Omental fat pad (tissue), 4 donors: ENCODE results near the gene FMO4. TPM values are rescaled to one million over a fixed set of nuclear protein-coding genes. Genes with fewer than 3 reads are reported as not detected.
"Not testable (repeated sequence)": the region's sequence is repeated elsewhere in the genome, so short reads cannot be mapped to it uniquely, and the experiment has no call there.

Source experiments
- ATAC-seq: fragments of 150-250 bp; one replicate; pipeline ENCODE4 v1.9.1; 2016; ENCODE audit warnings: mild to moderate bottlenecking, moderate library complexity; ENCODE audit not compliant: low FRiP score
- DNase-seq: peaks from one replicate; pipeline ENCODE4 v3.0.0-alpha.2; 2019; ENCODE audit warnings: low spot score
- total RNA-seq, 4 donors: library from RNA; depleted of rRNA; stranded (reverse); fragments of >200 nt; gene quantifications; one replicate each; pipeline ENCODE4 v1.1.0, GENCODE V29; 2016
- TF ChIP-seq, protein P1 (sequence below), 3 donors: fragments of 450-650 bp; IDR thresholded peaks; one replicate each; pipeline ENCODE4 v1.5.1; 2016 to 2017; ENCODE audit warnings: antibody characterized with exemption in 3 of 3, mild to moderate bottlenecking in 3 of 3, moderate library complexity in 2 of 3

Gene FMO4
- total RNA-seq, 4 donors from 2014 or later = 1.8 to 7.9 (median 4.1) TPM

DNA sequence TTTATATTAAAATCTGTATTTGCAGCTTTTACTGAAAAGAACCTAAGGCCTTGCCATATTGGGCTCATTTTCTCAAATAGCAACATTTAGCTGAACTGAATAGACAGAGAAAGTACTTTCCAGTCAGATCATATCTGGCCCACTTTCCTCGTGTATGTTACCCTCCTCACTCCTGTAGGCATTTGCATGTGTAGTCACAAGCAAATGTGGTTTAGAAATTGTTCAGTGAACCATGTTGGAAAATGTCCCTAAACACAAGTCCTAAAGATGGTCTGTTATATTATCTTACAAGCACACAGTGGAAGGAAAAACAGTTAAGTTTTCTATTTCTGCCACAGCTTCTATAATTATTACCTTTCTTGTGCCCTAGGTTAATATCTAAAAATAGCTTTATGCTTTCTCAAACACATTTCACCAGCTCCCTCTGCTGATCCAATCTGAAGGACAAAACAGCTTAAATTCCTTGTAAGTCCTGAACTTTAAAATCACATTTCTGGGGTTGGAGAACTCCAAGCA is 606 bp upstream of the FMO4 start:
- DNase-seq = no peak
- no peak for ATAC-seq
- TF ChIP-seq, protein P1, sequence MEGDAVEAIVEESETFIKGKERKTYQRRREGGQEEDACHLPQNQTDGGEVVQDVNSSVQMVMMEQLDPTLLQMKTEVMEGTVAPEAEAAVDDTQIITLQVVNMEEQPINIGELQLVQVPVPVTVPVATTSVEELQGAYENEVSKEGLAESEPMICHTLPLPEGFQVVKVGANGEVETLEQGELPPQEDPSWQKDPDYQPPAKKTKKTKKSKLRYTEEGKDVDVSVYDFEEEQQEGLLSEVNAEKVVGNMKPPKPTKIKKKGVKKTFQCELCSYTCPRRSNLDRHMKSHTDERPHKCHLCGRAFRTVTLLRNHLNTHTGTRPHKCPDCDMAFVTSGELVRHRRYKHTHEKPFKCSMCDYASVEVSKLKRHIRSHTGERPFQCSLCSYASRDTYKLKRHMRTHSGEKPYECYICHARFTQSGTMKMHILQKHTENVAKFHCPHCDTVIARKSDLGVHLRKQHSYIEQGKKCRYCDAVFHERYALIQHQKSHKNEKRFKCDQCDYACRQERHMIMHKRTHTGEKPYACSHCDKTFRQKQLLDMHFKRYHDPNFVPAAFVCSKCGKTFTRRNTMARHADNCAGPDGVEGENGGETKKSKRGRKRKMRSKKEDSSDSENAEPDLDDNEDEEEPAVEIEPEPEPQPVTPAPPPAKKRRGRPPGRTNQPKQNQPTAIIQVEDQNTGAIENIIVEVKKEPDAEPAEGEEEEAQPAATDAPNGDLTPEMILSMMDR (IDR thresholded peaks at IDR 0.05) = no peak

DNA sequence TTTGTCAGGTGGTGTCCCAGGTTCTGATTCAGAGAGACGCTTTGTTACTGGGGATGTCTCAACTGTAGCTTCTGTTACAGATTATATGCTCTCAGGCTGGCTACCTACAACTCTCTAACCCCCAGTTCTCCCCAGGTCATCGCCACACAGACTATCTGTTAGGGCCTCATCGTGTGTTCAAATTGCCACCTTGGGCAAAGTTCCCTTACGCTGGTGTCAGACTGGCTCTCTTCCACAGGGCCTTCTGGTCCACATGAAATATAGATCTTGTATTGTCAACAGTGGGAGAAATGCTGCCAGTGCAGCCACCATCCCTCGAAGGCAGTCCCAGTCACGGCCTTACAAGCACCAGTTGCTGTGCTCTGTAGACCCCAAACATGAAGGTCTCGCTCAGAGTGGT is 15.3 kb downstream of the FMO4 start:
- DNase-seq (no peak), ATAC-seq (no peak)
- TF ChIP-seq, protein P1 (IDR thresholded peaks at IDR 0.05) = no peak

DNA sequence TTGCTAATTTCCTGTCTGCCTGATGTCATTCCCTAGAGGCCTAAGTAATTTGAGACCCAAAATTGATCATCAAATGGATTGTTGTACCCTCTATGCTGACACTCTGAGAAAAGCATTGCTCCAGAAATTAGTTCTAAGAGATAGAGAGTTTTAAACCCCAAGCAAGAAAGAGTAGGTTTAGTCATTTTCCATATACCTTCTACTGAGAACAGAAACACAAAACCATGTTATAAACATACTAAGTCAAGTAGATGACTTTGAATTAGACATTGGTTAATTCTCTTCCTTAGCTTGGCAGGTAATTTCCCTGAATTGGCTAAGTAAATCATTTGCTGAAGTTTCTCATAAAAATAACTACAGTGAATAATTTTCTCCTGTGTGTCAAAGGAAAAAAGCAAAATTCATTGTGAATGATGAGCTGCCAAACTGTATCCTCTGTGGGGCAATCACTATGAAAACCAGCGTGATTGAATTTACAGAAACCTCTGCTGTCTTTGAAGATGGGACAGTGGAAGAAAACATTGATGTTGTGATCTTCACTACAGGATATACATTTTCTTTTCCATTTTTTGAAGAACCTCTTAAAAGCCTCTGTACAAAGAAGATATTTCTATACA is 20.1 kb downstream of the FMO4 start:
- DNase-seq (no peak), ATAC-seq (no peak)
- TF ChIP-seq, protein P1 (IDR thresholded peaks at IDR 0.05) = no peak

DNA sequence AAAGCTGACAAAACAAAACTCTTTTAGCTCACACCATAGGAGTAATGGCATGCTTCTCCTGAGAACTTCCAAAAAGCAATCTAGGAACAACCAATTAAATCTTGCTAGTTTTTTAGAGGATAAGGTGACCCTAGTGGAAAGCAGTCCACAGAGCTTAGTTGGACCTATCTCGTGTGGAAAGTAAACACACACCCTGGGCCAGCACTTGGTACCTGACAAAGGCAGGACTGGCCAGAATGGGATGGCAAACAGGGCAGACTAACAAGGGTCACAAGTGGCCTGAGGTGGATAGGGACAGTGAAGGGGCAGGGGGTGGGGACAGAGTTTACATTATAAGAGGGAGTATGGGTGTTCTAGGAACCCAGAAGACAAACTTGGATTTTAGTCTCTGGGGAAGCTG is 22.0 kb downstream of the FMO4 start:
- ATAC-seq = no peak
- DNase-seq = no peak
- TF ChIP-seq, protein P1 (IDR thresholded peaks at IDR 0.05) = no peak

DNA sequence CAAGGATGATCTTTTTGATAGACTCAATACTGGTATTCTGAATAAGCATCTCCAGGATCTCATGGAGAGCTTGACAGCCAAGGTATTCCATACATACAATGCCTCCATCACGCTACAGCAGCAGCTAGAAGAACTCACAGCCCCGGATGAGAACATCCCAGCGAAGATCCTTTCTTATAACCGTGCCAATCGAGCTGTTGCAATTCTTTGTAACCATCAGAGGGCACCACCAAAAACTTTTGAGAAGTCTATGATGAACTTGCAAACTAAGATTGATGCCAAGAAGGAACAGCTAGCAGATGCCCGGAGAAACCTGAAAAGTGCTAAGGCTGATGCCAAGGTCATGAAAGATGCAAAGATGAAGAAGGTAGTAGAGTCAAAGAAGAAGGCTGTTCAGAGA is 25.4 kb downstream of the FMO4 start:
- not testable (repeated sequence) for ATAC-seq, DNase-seq

DNA sequence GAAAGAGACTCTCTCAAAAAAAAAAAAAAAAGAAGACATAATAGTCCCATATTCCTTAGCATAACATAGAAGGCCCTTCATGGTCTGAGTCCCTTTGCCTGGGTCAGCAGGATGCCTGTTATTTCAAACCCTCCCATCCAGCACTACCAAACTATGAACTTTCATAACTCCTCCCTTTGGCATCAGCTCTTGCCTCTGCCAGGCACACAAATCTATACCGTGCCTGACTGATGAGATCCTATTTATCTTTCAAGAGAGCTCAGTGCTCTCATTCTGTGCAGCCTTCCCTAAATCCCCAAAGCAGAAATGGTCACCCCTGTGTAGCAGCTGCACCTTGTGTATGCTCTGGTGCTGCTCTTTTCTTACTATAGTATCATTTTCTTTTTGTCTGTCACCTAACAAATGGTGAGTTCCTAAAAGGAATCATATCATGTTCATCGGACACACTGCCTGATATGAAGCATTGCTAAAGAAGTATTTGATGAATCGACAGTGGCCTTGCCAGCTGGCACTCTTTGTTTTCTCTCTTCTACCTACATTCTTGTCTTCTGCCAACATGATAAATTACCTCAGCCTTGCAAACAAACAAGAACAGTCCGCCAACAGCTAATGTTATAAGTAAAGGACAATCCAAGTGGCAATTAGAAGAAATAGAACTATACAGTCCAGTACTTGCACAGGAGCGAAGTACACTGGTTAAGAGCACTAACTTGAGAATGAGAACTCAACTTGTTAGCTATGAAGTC is 29.9 kb downstream of the FMO4 start:
- DNase-seq (no peak), ATAC-seq (no peak)
- TF ChIP-seq, protein P1 (IDR thresholded peaks at IDR 0.05) = no peak

DNA sequence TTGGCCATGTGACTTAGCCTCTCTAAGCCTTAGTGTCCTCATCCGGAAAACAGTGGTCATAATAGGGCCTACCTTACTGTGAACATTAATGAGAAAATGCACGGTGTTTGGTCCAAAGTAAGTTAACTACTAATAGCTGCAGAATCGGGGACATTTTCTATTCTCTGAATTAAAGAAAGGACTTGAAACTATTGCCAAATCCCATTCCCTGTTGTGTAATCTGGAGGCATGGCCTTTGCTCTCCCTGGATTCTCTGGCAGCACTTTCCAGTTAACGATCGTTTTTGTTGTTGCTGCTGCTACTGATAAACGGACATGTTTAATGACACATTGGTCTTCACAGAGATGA is 30.5 kb downstream of the FMO4 start:
- TF ChIP-seq, protein P1 (IDR thresholded peaks at IDR 0.05) = no peak
- DNase-seq (no peak), ATAC-seq (no peak)
